GM21576 (cell line): ENCODE results near the gene FBXO17.
"Not testable (repeated sequence)": the region's sequence is repeated elsewhere in the genome, so short reads cannot be mapped to it uniquely, and the experiment has no call there.

Experiments used
- ATAC-seq: cut with Tn5 transposase; IDR thresholded peaks from one replicate; pipeline ENCODE4 v1.9.1; 2021; ENCODE audit warnings: mild to moderate bottlenecking, moderate library complexity; ENCODE audit not compliant: unreplicated experiment

The FBXO17 gene

DNA sequence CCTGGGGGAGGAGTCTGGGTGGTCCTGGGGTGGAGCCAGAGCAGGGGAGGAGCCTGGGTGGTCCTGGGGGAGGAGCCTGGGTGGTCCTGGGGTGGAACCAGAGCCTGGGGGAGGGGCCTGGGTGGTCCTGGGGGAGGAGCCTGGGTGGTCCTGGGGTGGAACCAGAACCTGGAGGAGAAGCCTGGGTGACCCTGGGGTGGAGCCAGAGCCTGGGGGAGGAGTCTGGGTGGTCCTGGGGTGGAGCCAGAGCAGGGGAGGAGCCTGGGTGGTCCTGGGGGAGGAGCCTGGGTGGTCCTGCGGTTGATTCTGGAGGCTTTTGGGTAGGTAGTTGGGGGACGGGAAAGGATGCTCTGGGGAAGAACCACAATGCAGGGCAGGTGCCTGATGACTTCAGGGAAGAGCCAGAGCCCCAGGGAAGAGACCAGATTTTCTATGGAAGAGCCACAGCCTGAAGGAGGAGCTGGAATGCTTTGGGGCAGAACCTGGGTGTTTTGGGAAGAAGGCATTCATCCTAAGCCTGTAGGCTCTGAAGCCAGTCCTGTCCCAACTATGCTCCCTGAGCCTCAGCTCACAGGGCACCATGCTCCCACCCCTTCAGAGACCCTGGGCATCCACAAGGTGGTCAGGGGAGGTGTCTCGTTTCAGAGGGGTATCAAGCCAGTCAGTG lies 29.8 kb downstream of the FBXO17 start:
- ATAC-seq, result no peak

DNA sequence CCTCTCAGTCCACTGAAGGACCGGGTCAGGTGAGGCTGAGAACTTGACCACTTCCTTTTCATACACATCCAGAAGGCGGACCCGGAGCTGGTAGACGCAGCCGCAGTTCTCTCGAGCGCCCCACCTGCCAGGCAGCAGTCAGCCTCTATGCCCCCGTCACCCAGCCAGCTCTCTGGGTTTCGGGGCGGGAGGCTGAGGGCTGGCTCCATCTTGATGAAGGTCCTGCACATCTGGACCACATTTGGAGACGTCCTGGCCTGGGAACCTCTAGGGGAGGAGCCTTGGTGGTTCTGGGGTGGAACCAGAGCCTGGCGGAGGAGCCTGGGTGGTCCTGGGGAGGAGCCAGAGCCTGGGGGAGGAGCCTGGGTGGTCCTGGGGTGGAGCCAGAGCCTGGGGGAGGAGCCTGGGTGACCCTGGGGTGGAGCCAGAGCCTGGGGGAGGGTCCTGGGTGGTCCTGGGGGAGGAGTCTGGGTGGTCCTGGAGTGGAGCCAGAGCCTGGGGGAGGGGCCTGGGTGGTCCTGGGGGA lies 30.5 kb downstream of the FBXO17 start:
- ATAC-seq, result no peak

DNA sequence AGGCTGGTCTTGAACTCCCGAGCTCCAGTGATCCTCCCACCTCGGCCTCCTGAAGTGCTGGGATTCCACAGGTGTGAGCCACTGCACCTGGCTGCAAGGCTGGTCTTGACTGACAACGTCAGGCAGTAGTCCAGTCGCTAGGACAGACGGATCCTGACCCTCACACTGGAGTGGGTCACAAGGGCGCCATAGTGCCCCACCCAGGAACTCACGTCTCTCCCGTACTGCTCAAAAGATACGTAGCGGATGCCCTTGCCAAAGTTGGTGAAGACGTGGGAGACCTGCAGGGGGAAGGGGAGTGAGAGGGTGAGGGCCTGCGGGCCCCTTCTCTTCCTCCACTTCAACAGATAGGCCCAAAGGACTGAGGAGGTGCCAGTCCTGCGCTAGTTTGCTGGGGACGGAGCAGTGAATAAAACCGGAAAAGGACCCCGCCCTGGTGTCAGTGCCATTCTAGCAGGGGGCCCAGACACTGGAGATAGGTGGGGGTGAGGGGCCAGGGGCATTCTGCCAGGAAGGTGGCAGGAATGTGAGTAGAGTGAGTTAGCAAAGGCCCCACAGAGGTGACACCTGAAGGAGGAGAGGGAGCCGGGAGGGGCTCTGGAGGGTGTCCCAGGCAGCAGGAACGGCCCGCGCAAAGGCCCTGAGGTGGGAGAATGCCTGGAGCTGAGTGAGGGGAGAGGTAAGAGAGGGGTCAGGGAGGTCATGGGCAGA lies 32.9 kb downstream of the FBXO17 start:
- ATAC-seq, result no peak

DNA sequence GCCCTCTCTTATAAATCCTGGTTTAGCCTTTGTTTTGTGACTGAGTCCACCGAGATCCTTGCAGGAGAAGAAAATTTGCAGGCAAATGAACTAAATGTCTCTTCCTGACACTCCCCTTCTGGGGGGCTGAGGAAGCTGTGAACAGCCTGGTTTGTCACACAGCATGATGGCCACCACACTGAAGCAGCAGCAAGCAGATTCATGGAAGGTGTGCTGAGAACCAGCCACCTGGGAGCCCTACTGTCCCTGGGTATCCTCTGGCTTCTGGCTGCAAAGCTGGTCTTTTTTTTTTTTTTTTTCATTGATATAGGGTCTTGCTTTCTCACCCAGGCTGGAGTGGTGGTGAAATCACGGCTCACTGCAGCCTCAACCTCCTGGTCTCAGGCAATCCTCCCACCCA lies 33.6 kb downstream of the FBXO17 start:
- no peak for ATAC-seq

DNA sequence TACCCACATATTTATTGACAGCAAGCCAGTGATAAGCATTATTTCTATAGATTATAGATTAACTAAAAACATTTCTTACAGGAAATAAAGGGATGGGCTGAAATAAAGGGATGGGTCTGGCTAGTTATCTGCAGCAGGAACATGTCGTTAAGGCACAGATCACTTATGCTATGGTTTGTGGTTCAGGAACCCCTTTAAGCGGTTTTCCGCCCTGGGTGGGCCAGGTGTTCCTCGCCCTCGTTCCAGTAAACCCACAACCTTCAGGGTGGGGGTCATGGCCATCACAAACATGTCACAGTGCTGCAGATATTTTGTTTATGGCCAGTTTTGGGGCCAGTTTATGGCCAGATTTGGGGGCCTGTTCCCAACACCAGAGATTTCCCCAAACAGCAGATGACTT lies 34.1 kb downstream of the FBXO17 start:
- not testable (repeated sequence) for ATAC-seq

DNA sequence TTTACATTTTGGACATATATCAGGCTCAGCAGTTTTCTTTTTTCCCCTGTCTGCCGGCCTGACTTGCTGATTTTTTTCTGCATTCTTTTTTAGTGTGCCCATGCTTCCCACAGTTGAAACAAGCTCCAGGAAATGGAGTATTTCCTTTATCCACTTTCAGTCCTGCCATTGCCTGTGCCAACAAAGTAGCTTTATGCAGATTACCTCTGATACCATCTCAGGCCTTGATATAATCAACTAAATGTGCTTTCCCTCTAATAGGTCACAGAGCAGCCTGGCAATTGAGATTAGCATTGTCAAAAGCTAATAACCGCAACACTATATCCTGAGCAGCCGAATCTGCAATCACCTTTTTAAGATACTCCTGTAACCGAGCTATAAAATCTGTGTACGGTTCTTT lies 35.6 kb downstream of the FBXO17 start:
- no peak for ATAC-seq

DNA sequence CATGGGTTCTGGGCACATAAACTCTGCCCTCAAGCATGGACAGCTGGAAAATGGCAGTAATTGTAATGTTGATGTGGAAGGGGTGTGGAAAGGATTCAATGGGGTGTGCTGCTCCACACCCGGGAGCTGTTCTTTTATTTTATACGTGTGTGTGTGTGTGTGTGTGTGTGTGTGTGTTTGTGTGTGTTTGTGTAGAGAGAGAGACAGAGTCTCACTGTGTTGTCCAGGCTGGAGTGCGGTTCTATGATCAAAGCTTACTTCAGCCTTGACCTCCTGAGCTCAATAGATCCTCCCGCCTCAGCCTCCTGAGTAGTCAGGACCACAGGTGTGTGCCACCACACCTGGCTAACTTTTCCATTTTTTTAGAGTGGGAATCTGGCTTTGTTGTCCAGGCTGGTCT lies 42.0 kb downstream of the FBXO17 start:
- ATAC-seq, result no peak

DNA sequence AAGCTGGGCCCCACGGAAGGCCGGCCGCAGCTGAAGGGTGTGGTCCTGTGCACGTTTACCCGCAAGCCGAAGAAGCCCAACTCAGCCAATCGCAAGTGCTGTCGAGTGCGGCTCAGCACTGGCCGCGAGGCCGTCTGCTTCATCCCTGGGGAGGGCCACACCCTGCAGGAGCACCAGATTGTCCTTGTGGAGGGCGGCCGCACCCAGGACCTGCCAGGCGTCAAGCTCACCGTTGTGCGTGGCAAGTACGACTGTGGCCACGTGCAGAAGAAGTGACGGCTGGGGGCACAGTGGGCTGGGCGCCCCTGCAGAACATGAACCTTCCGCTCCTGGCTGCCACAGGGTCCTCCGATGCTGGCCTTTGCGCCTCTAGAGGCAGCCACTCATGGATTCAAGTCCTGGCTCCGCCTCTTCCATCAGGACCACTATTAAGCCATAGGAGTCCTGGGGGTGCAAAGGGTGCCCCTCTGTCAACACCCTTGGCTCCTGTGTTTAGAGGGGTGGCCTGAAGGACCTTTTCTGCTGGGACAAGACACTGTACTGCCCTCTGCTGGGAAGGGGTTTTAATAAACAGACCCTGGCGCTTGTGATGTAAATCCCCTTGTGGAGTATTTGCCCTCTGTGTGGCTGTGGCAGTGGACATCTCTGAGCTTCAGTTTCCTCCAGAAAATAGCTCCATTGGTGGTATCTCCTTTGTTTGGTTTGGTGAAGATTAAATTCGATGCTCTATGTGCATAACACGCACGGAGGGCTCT lies 42.9 kb downstream of the FBXO17 start:
- no peak for ATAC-seq

DNA sequence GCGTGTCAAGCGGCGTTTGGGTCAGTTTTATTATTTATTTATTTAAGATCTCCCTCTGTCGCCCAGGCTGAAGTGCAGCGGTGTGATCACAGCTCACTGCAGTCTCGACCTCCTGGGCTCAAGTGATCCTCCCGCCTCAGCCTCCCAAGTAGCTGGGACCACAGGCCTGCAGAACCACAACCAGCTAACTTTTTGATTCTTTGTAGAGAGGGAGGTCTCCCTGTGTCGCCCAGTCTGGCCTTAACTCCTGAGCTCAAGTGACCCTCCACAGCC lies 44.1 kb downstream of the FBXO17 start:
- no peak for ATAC-seq

DNA sequence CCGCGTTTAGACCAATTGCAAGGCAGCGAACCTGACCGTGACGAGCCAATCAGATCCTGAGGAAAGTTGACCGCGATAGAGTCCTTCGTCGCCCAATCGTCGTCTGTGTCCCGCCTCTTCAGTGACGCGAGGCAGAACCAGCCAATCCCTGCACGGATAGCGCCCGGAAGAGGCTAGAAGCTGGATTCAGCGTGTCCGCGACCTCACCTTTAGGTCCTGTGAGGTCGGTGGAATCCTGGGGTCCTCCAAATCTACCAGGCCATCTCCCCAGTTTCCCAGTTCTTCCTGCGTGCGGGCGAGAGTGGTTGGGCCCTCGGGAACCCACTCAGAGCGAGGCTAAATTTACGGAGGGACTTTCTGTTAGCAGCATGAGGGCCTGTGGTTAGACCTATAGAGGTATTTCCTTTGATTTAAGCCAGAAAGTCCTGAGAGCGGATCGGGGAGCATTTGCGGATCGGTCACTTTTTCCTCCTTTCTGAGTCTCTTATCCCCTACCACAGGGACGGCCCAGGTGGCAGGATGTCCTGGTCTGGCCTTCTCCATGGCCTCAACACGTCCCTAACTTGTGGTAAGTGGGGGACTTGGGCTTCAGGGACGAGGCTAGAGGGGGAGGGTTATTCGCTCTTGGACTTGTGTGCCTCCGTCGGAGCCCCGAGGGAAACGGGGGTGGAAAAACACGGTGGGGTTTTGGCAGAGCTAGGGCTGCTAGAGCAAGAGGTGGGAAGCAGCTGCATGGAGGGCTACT lies 44.6 kb downstream of the FBXO17 start, which contains the start of gene MRPS12:
Gene MRPS12, plus strand, starts transcription at position 169 of the 745 bp plus-strand sequence. Its CDS starts 351 bp downstream, at position 520.
- ATAC-seq, result peak; percentile 90

DNA sequence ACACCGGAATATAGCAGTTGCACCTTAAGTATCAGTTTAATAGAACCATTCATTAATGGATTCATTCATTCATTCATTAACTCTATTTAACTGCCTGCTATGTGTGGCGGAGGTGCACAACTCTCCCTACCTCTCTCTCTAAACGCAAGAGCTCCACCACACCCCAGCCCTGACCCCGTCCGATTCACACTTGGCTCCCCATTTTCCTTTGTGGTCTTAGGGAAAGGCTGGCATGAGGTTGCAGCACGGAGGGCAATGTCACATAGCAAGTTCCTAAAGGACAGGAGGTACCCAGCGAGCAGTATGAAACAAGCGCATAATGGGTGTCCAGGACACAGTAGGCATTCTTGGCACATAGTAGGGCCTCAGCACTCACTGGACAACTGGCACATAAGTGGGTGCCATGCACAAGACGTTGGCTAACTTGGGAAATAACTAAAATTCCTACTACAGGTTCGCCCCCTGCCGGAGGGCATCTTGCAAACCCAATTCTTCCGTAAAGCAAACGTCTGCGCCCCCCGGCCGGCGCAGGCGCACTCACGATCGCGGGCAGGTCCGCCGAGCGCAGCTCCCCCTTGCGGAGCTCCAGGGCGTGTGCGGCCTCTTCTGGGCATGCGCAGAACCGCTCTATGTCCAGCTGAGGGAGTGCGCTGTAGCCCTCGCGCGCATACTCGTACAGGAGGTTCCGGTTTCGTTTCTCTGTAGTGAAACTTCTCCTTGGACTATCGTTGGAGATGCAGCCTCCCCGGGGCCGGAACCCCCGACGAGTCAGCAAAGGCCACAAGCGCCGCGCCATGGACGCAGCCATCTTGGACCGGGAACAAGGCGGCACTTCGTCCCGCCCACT lies 45.4 kb downstream of the FBXO17 start, which contains the start of gene SARS2:
Gene SARS2, minus strand, starts transcription at position 835 of the 847 bp plus-strand sequence. Its CDS starts 27 bp downstream, at position 808.
- ATAC-seq, result peak; percentile 60

DNA sequence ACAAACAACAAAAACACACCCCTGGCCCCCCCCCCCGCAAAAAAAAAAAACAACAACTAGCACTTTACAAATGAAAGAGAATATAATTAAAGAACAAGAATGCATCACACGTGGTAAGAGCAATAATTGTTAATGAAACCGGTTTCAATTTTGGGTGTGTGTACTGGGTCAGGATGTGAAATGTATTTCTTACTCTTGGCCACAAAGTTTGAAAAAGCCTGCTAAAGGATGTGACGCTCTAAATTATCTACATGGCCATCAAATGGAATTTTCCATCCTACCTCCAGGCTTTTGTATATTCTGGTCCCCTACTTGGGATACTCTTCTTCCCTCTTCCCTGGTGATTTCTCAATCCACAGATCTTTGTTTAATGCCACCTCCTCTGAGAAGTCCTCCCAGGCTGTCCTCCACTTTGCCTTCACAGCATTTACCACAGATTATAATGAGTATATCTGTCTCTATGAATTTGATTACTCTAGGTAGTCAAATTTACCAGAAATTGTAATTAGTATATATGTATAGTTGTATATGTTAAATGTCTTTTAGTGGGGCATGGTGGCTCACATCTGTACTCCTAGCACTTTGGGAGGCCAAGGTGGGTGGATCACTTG lies 47.0 kb downstream of the FBXO17 start:
- no peak for ATAC-seq

DNA sequence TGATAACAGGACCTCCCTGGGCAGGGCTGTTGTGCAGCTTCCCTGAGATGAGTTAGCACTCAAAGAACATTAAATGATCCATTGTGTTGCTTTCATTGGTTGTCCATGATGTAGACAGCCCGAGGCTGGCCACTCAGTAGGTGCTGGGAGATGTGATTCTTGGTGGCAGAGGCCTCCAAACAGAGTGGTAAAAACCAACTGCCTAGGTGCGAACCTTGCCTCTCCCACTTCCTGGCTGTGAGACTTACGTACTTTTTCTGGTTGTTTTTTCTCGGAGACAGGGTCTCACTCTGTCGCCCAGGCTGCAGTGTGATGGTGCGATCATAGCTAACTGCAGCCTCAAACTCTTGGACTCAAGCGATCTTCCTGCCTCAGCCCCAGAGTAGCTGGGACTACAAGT lies 51.2 kb downstream of the FBXO17 start:
- ATAC-seq, result no peak

DNA sequence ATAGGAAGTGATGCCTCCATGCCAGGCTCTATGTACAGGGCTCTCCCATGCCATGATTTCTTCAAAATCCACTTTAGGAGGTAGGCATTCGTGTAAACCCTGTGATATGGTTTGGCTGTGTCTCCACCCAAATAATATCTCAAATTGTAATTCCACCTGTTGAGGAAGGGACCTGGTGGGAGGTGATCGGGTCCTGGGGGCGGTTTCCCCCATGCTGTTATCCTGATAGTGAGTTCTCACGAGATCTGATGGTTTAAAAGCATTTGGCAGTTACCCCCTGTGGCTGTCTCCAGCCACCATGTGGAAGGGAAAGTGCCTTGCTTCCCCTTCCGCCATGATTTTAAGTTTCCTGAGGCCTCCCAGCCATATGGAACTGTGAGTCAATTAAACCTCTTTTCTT lies 53.1 kb downstream of the FBXO17 start:
- no peak for ATAC-seq

DNA sequence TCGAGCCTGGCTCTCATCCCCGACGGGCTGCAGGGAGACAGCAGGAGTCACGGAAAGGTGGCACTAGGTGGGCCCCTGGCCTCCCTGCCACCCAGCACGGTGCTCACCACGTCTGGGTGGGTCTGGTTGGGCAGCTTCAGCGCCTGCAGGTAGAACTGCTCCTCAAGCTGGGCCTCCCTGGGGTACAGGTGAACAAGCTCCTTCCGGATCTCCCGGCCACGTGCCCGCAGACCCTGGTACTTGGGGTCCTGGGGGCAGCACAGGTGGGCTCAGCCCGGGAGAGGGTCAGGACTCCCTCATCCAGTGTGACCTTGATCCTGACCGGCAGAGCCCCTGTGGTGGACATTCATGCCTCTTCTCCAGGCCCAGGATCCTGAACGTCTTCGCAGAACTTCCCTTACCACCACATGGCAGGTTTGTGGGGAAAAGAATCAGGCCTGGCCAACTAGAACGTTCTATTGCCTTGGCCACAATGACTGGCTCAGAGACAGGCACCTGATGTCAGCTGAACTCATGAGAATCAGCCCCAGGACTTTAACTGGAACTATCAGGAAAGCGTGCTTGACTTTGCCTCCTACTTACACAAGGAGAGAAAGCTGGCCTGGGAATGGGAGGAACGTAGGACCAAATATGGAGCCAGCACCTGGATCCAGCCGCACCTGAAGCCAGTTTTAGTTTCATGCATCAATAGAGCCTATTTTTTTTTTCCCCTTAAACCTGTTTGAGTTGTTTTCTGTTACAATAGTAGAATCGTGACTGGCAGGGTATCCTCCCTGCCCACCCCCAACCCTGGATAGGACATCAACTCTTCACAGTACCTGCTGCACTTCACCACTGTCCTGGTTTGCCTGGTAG lies 53.9 kb downstream of the FBXO17 start:
- no peak for ATAC-seq

DNA sequence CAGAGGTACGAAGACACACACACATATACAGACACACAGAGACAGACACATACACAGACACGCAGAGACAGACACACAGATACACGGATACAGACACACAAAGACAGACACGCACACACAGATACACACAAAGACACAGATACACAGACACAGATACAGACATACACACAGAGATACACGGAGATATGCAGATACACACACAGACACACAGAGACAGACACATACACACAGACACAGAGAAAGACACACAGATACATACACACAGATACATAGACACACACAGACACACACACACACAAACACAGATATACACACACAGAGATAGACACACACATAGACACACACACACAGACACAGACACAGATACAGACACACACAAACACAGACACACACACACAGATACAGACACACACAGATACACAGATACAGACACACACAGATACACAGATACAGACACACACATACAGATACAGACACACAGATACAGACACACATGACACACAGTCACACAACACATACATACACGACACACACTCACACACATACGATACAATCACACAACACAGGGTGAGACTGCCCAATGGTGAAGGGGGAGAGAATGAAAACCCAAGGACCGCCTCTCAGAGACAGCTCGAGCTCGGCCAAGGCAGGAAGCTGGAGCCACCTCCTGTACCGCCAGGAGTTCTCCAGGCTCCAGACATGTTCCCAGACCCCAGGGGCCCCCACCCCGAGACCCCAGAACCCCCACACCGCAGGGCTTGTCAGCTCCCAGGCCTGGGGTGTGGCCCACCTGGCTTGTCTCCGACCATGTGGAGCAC lies 54.7 kb downstream of the FBXO17 start:
- no peak for ATAC-seq

DNA sequence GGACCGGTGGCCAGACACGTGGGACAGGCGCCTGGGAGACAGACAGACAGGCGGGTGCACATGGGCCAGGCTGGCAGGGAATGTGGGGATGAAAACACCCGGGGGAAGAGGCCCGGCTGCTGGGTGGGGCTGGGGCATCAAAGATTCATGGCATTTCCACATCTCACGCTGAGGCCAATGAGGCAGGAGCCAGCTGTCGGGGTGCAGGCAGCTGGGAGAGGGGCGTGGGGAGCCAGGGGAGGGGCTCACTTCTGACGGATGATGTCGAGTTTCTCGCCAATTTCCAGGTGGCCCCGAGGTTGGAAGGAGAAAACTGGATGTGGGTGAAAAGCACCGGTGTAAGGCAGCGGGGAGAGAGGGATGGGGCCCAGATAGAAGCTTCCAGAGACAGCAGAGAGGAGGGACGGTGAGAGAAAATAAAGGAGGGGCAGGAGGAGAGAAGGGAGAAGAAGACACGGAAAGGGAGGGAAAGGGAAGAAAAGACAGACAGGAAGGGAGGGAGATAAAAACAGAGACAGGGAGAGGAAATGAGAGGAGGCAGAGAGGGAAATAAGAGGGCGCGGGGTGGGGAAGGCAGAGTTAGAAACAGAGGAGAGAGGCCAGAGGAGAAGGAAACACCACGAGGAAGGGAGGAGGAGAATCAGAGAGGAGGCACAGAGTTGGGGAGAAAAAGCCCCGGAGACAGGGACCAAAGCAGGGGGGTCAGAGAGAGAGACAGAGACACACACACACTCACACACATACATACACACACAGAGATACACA lies 55.5 kb downstream of the FBXO17 start:
- no peak for ATAC-seq
